ENCODE measurements around the gene WAC.

DNA sequence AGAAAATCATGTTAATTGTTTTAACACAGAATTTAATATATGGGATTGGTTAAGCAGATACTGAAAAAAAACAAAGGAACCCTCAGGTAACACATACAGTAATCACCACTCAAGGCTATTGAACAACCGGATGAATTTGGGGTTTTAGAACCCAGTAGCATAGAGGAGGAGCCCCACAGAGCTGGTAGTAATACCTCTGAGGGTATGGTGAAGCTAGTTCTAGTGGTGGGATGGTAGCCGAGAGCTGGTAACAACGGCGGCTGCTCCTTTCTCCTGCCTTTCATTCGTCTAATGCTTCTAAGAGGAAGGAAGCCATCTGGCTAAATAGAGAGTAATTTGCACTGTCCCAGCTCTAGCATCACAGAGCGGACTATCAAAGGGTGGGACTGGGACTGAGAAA lies 52.2 kb downstream of the WAC start:
- TF ChIP-seq, protein P1, sequence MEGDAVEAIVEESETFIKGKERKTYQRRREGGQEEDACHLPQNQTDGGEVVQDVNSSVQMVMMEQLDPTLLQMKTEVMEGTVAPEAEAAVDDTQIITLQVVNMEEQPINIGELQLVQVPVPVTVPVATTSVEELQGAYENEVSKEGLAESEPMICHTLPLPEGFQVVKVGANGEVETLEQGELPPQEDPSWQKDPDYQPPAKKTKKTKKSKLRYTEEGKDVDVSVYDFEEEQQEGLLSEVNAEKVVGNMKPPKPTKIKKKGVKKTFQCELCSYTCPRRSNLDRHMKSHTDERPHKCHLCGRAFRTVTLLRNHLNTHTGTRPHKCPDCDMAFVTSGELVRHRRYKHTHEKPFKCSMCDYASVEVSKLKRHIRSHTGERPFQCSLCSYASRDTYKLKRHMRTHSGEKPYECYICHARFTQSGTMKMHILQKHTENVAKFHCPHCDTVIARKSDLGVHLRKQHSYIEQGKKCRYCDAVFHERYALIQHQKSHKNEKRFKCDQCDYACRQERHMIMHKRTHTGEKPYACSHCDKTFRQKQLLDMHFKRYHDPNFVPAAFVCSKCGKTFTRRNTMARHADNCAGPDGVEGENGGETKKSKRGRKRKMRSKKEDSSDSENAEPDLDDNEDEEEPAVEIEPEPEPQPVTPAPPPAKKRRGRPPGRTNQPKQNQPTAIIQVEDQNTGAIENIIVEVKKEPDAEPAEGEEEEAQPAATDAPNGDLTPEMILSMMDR (IDR thresholded peaks at IDR 0.05 in 4 of 5, conservative IDR thresholded peaks at IDR 0.05 in 1 of 5): no peak
- no peak for TF ChIP-seq POLR2A (IDR thresholded peaks at IDR 0.05)

Measured in gastrocnemius medialis (tissue), 4 donors.